Kidney epithelial cell (primary cell): Measurements from ENCODE around the gene KIAA0753. TPM values are rescaled to one million over a fixed set of nuclear protein-coding genes. Genes with fewer than 3 reads are reported as not detected.
"Not testable (repeated sequence)": the region's sequence is repeated elsewhere in the genome, so short reads cannot be mapped to it uniquely, and the experiment has no call there.

Source experiments
- DNase-seq: peaks from one replicate; pipeline ENCODE4 v3.0.0-alpha.2; 2010; ENCODE audit warnings: low read depth
- H3K27me3 ChIP-seq: 2 replicates; pipeline ENCODE4 v1.6.0; 2011; ENCODE audit warnings: low read length; ENCODE audit not compliant: control insufficient read depth, insufficient read depth
- H3K36me3 ChIP-seq: 2 replicates; pipeline ENCODE4 v1.5.1; 2011; ENCODE audit warnings: low read length; ENCODE audit not compliant: control insufficient read depth, insufficient read depth
- H3K4me3 ChIP-seq: 2 replicates; pipeline ENCODE4 v1.5.1; 2011; ENCODE audit warnings: low read depth, mild to moderate bottlenecking, control low read depth, low read length
- total RNA-seq: library from RNA; depleted of rRNA; stranded (reverse); fragments of >200 nt; gene quantifications from 2 replicates; pipeline ENCODE4 v1.2.3, GENCODE V29; 2015
- TF ChIP-seq, protein P1 (sequence below): IDR thresholded peaks from 2 replicates; pipeline ENCODE4 v1.5.1; 2011; ENCODE audit warnings: mild to moderate bottlenecking, moderate library complexity, low read length, control low read depth, inconsistent platforms; ENCODE audit not compliant: insufficient read depth, poor library complexity, severe bottlenecking

KIAA0753 gene
- total RNA-seq, 1 donor from 2014 or later, result 20.2 TPM

DNA sequence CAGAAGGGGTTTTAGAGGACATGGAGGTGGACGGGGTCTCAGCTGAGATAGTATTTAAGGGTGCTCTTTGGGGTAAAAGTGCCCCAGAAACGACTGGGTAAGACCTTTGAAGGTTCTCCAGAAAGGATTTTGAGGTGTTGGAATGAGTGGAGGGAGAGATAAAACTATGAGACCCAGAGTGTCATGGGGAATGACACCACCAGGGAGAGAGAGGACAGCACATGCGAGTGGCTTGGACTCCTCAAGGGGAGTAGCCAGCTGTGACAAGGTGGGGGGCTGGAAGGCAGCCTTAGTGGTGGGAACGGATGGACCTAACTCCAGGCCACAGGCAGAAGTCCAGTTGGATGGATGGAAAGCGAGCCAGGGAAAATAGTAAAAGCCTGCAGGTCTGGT lies 64.9 kb downstream of the KIAA0753 start:
- no peaks in the 10 kb centered on the region for H3K36me3 ChIP-seq
- H3K27me3 ChIP-seq, result no peaks in the 10 kb centered on the region
- TF ChIP-seq, protein P1, sequence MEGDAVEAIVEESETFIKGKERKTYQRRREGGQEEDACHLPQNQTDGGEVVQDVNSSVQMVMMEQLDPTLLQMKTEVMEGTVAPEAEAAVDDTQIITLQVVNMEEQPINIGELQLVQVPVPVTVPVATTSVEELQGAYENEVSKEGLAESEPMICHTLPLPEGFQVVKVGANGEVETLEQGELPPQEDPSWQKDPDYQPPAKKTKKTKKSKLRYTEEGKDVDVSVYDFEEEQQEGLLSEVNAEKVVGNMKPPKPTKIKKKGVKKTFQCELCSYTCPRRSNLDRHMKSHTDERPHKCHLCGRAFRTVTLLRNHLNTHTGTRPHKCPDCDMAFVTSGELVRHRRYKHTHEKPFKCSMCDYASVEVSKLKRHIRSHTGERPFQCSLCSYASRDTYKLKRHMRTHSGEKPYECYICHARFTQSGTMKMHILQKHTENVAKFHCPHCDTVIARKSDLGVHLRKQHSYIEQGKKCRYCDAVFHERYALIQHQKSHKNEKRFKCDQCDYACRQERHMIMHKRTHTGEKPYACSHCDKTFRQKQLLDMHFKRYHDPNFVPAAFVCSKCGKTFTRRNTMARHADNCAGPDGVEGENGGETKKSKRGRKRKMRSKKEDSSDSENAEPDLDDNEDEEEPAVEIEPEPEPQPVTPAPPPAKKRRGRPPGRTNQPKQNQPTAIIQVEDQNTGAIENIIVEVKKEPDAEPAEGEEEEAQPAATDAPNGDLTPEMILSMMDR, result no peak
- H3K4me3 ChIP-seq, result no peak overlapping the region
- DNase-seq, result no peak

- H3K4me3 ChIP-seq, result no peak overlapping the region
These were observed 65.6 kb downstream of the KIAA0753 start for GRCh38 chr17:6574687-6575595.

GRCh38 chr17:6573982-6574686 lies 66.4 kb downstream of the KIAA0753 start:
- Histone ChIP-seq H3K27me3 (no peaks in the 10 kb centered on the region), H3K4me3 (no peak overlapping the region), H3K36me3 (no peaks in the 10 kb centered on the region)
- DNase-seq, result no peak
- TF ChIP-seq, protein P1, result no peak

More at GRCh38 chr17:6574687-6575595, 65.6 kb downstream of the KIAA0753 start:
- DNase-seq, result peak; percentile 19
- Histone ChIP-seq H3K36me3 (no peaks in the 10 kb centered on the region), H3K27me3 (no peaks in the 10 kb centered on the region)
- TF ChIP-seq, protein P1, result peak; percentile 28

GRCh38 chr17:6573495-6573894 lies 67.0 kb downstream of the KIAA0753 start:
- H3K27me3 ChIP-seq, DNase-seq, H3K4me3 ChIP-seq, H3K36me3 ChIP-seq: not testable (repeated sequence)

- TF ChIP-seq, protein P1, result no peak
- no peaks in the 10 kb centered on the region for H3K36me3 ChIP-seq
- H3K4me3 ChIP-seq, result no peak overlapping the region
- no peaks in the 10 kb centered on the region for H3K27me3 ChIP-seq
- DNase-seq, result no peak
These were observed 67.5 kb downstream of the KIAA0753 start for GRCh38 chr17:6572972-6573370.

- no peaks in the 10 kb centered on the region for H3K36me3 ChIP-seq
- H3K27me3 ChIP-seq, result no peaks in the 10 kb centered on the region
- no peak overlapping the region for H3K4me3 ChIP-seq
- TF ChIP-seq, protein P1, result no peak
- DNase-seq, result no peak
These were observed 69.1 kb downstream of the KIAA0753 start for GRCh38 chr17:6571452-6571781.
